MCF 10A (cell line): ENCODE data around the gene GJE1. TPM values are rescaled to one million over a fixed set of nuclear protein-coding genes. Genes with fewer than 3 reads are reported as not detected.

Experiments
- BruUV-seq: library from RNA; stranded (reverse); fragments of 400-500 nt; replicated peaks from 2 replicates; lab custom pipeline; 2021; lab: Mats Ljungman, UMichigan
- CTCF ChIA-PET: fragments of 300-600 bp; sonication (Branson Sonifier 250); formaldehyde crosslinking; extraction: SDS; loops from one replicate; lab custom pipeline; 2021; ENCODE audit warnings: antibody characterized with exemption, inconsistent platforms; lab: Yijun Ruan, JAX
- POLR2A ChIA-PET: fragments of 300-600, 350-650 bp; sonication (Branson Sonifier 250); formaldehyde crosslinking; extraction: SDS; loops from one replicate; lab custom pipeline; 2020; ENCODE audit warnings: antibody characterized with exemption, inconsistent platforms; lab: Yijun Ruan, JAX
- DNase-seq: peaks from one replicate; pipeline ENCODE4 v3.0.0-alpha.2; 2018; ENCODE audit not compliant: unreplicated experiment
- H3K27ac Mint-ChIP-seq: one replicate; pipeline ENCODE4 v1.8.0; 2022; ENCODE audit warnings: mild to moderate bottlenecking, low read depth, mixed read lengths; ENCODE audit not compliant: unreplicated experiment
- H3K27me3 Mint-ChIP-seq: one replicate; pipeline ENCODE4 v1.8.0; 2022; ENCODE audit warnings: mixed read lengths; ENCODE audit not compliant: insufficient read depth, unreplicated experiment
- H3K36me3 Mint-ChIP-seq: one replicate; pipeline ENCODE4 v1.8.0; 2022; ENCODE audit warnings: mild to moderate bottlenecking, moderate library complexity, mixed read lengths; ENCODE audit not compliant: insufficient read depth, unreplicated experiment
- H3K4me1 Mint-ChIP-seq: one replicate; pipeline ENCODE4 v1.8.0; 2022; ENCODE audit warnings: mixed read lengths; ENCODE audit not compliant: insufficient read depth, unreplicated experiment
- H3K4me3 Mint-ChIP-seq: one replicate; pipeline ENCODE4 v1.8.0; 2022; ENCODE audit warnings: mild to moderate bottlenecking, moderate library complexity, mixed read lengths; ENCODE audit not compliant: unreplicated experiment
- H3K9me3 Mint-ChIP-seq: one replicate; pipeline ENCODE4 v1.8.0; 2022; ENCODE audit warnings: mixed read lengths; ENCODE audit not compliant: unreplicated experiment
- intact Hi-C: fragments of 100-400 bp; cut with micrococcal nuclease; formaldehyde crosslinking; loops from 2 replicates; pipeline ENCODE4 v1.14.1; 2022
- total RNA-seq: library from RNA; stranded (reverse); gene quantifications from 2 replicates; pipeline ENCODE4 v1.2.3, GENCODE V29; 2022
- TF ChIP-seq, protein P1 (sequence below): fragments of 200-600 bp; IDR thresholded peaks from one replicate; pipeline ENCODE4 v1.8.0; 2022; ENCODE audit warnings: antibody characterized with exemption, mild to moderate bottlenecking; ENCODE audit not compliant: unreplicated experiment

Gene GJE1
- total RNA-seq, 1 experiment from 2014 or later, result not detected

DNA sequence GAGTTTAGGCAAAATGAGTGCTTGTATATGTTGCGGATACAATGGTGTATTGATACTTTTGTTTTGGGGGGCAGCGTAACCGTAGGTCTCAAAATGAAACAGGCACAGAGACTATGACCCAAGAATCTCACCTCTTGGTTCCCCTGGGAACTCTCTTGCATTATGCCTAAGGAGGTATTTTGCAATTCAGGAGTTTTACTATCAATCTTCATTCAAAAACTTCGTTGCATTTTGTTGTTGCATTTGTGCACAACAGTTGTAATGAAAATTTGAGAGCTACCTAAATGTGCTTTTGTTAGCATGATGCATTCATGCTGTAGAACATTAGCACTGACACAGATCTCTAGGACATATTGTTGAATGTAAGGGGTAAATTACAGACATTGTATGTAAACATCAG is 32.5 kb downstream of the GJE1 start:
- no TSS peak for BruUV-seq
- POLR2A ChIA-PET, result interaction anchor here (0.6 to 1.5 kb wide), 4 partner anchors 8 to 202 kb away, joined by 3 to 4 read pairs (median 4); partner anchors contain the start of genes NMBR and VTA1
- peak; percentile 8 for DNase-seq
- Mint-ChIP-seq H3K4me3 (no peak overlapping the region), H3K9me3 (no peaks in the 10 kb centered on the region), H3K27me3 (no peaks in the 10 kb centered on the region), H3K4me1 (peaks cover 13% of the 10 kb centered on the region), H3K27ac (no peak overlapping the region), H3K36me3 (peaks cover 27% of the 10 kb centered on the region)
- CTCF ChIA-PET, result interaction anchor here (0.6 to 1.6 kb wide), 6 partner anchors 9 to 1279 kb away, joined by 3 to 10 read pairs (median 4); no protein-coding TSS in a partner anchor
- TF ChIP-seq, protein P1, sequence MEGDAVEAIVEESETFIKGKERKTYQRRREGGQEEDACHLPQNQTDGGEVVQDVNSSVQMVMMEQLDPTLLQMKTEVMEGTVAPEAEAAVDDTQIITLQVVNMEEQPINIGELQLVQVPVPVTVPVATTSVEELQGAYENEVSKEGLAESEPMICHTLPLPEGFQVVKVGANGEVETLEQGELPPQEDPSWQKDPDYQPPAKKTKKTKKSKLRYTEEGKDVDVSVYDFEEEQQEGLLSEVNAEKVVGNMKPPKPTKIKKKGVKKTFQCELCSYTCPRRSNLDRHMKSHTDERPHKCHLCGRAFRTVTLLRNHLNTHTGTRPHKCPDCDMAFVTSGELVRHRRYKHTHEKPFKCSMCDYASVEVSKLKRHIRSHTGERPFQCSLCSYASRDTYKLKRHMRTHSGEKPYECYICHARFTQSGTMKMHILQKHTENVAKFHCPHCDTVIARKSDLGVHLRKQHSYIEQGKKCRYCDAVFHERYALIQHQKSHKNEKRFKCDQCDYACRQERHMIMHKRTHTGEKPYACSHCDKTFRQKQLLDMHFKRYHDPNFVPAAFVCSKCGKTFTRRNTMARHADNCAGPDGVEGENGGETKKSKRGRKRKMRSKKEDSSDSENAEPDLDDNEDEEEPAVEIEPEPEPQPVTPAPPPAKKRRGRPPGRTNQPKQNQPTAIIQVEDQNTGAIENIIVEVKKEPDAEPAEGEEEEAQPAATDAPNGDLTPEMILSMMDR, result no peak
- intact Hi-C loops, result no loop called here

- no peak overlapping the region for H3K4me3 Mint-ChIP-seq
- H3K27me3 Mint-ChIP-seq, result no peaks in the 10 kb centered on the region
- POLR2A ChIA-PET, result no interaction called here
- TSS peak; percentile 8 for BruUV-seq
- intact Hi-C loops, result no loop called here
- no peak for DNase-seq
- TF ChIP-seq, protein P1, result no peak
- H3K9me3 Mint-ChIP-seq, result no peaks in the 10 kb centered on the region
- H3K4me1 Mint-ChIP-seq, result peaks cover 13% of the 10 kb centered on the region
- CTCF ChIA-PET, result no interaction called here
- peak overlapping the region; percentile 19 for H3K27ac Mint-ChIP-seq
- H3K36me3 Mint-ChIP-seq, result peaks cover 44% of the 10 kb centered on the region
Measured at GRCh38 chr6:142167071-142167470, 34.3 kb downstream of the GJE1 start.

DNA sequence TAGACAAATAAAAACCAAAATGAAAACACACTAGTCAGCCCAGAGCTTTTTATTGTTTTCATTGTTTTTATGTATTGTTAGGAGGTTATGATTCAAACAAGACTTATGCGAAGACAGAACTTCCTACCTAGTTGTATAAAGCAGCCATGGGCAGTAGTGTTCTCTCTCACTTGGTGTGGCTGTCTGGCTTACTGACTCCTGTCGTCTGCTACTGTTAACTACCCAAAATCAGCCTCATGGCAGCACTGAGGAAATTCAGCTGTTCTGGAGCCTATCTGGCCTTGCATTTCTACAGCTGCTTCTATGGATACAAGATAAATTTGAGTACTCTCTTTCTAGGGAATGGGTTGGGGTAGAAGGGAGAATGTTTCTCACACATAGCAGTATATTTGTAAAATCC is 34.8 kb downstream of the GJE1 start:
- Mint-ChIP-seq H3K4me3 (no peak overlapping the region), H3K4me1 (peaks cover 10% of the 10 kb centered on the region)
- POLR2A ChIA-PET, result interaction anchor here (1.1 kb wide), 1 partner anchor 11 kb away, joined by 4 read pairs; no protein-coding TSS in a partner anchor

DNA sequence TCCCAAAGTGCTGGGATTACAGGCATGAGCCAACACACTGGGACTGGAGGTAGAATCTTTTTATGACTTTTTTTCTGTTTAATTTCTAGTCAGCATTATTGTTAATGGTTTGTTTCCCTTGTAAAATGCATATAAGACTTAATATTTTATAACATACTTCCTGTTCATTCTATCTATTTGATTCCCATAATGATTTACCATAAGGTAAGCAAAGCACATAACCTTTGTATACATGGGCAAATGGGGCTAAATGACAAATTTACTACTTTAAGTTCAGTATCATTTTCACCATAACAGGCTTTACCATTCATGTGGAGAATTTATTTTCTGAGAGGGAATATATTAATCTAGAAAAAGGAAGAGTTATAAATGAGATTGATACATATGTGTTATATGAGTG is 38.6 kb downstream of the GJE1 start:
- Mint-ChIP-seq H3K27me3 (no peaks in the 10 kb centered on the region), H3K4me3 (no peak overlapping the region)

More for the DNA sequence above, 34.8 kb downstream of the GJE1 start:
- H3K36me3 Mint-ChIP-seq, result peaks cover 46% of the 10 kb centered on the region
- no peak overlapping the region for H3K27ac Mint-ChIP-seq
- CTCF ChIA-PET, result no interaction called here
- intact Hi-C loops, result no loop called here
- no TSS peak for BruUV-seq
- TF ChIP-seq, protein P1, result no peak
- H3K27me3 Mint-ChIP-seq, result no peaks in the 10 kb centered on the region
- DNase-seq, result no peak
- H3K9me3 Mint-ChIP-seq, result no peaks in the 10 kb centered on the region

More for the DNA sequence above, 38.6 kb downstream of the GJE1 start:
- H3K36me3 Mint-ChIP-seq, result peaks cover 68% of the 10 kb centered on the region
- DNase-seq, result no peak
- intact Hi-C loops, result no loop called here
- ChIA-PET POLR2A (interaction anchor here (1.5 kb wide), 1 partner anchor 24 kb away, joined by 4 read pairs; the partner anchor contains the start of genes NMBR and VTA1), CTCF (no interaction called here)
- H3K27ac Mint-ChIP-seq, result no peak overlapping the region
- TF ChIP-seq, protein P1, result no peak
- H3K4me1 Mint-ChIP-seq, result no peaks in the 10 kb centered on the region
- H3K9me3 Mint-ChIP-seq, result no peaks in the 10 kb centered on the region
- BruUV-seq, result no TSS peak
